GM12801 (cell line): ENCODE results near the gene PEPD.

Experiments used
- TF ChIP-seq, protein P1 (sequence below): IDR thresholded peaks from one replicate; pipeline ENCODE4 v1.5.1; 2011; ENCODE audit warnings: control low read depth; ENCODE audit not compliant: insufficient read length; ENCODE audit errors: extremely low read depth

The PEPD gene

DNA sequence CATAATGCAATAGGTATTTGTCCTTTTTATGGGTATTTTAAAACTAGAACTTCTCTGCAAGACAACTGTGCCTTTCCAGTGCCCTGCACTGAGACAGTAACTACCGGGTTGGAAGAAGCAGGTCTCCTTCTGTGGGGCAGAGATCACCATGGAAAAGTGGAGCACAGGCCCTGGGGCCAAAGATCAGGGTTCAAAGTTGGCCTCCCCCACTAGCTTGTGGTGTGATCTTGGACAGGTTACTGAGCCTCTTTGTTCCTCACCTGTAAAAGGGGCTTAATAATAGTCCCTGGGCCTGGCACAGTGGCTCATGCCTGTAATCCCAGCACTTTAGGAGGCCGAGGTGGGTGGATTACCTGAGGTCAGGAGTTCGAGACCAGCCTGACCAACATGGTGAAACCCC lies 79.8 kb downstream of the PEPD start:
- TF ChIP-seq, protein P1, sequence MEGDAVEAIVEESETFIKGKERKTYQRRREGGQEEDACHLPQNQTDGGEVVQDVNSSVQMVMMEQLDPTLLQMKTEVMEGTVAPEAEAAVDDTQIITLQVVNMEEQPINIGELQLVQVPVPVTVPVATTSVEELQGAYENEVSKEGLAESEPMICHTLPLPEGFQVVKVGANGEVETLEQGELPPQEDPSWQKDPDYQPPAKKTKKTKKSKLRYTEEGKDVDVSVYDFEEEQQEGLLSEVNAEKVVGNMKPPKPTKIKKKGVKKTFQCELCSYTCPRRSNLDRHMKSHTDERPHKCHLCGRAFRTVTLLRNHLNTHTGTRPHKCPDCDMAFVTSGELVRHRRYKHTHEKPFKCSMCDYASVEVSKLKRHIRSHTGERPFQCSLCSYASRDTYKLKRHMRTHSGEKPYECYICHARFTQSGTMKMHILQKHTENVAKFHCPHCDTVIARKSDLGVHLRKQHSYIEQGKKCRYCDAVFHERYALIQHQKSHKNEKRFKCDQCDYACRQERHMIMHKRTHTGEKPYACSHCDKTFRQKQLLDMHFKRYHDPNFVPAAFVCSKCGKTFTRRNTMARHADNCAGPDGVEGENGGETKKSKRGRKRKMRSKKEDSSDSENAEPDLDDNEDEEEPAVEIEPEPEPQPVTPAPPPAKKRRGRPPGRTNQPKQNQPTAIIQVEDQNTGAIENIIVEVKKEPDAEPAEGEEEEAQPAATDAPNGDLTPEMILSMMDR = no peak

GRCh38 chr19:33441277-33441699 lies 80.3 kb downstream of the PEPD start:
- TF ChIP-seq, protein P1 = no peak

DNA sequence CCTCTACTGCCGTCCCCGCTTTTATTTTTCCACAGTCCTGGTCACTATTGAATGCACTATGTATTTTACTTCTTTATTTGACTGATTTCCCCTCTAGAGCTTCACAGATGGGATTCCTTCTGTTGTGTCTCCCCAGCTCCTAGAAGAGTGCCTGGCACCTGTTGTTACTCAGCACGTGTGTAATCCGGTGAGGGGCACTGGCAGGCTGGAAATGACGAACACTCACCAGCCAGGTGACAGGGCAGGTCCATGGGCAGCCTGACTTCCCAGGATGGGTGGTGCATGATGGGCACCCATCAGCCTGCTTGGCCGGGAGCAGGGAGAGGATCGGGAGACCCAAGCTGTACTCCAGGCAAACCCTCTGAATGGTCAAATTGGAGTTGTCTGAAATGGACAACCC lies 80.9 kb downstream of the PEPD start:
- TF ChIP-seq, protein P1 = no peak

- TF ChIP-seq, protein P1 = no peak
Observed at GRCh38 chr19:33440241-33440640, 81.3 kb downstream of the PEPD start.

- TF ChIP-seq, protein P1 = no peak
Observed at GRCh38 chr19:33438987-33439781, 82.4 kb downstream of the PEPD start.

- TF ChIP-seq, protein P1 = no peak
Observed at GRCh38 chr19:33437821-33438671, 83.5 kb downstream of the PEPD start.

DNA sequence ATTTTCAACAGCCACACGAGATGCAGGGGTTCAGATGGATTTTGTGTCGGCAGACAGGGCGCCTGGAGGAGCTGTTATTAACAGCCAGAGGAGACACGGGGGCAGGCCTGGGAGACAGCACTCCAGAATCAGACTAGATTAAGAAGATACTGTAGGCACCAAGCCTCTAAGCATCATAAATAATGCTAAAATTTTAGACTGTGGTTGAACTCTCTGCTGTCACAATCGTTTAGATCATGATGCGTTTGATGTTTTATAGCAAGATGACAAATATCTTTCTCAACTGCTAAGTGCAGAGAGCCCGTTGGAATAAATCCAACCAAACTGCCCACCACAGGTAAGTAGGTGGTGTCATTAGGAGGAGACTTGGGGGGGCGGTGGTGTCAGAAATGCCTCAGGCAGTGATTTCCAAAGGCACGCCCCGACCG lies 84.2 kb downstream of the PEPD start:
- TF ChIP-seq, protein P1 = no peak
